Suprapubic skin (tissue), 4 donors: Measurements from ENCODE around the gene EEFSEC.

Experiments used
- EP300 ChIP-seq: sonication (generic); formaldehyde crosslinking; IDR thresholded peaks from one replicate; pipeline ENCODE4 v1.6.1; 2017; ENCODE audit warnings: antibody characterized with exemption
- POLR2A ChIP-seq, 2 donors: fragments of 450-650 bp; IDR thresholded peaks; one replicate each; pipeline ENCODE4 v1.6.1; 2017; ENCODE audit warnings: antibody characterized with exemption in 2 of 2, mild to moderate bottlenecking in 2 of 2, moderate library complexity in 2 of 2
- POLR2AphosphoS5 ChIP-seq, 3 donors: sonication (generic); formaldehyde crosslinking; IDR thresholded peaks; one replicate each; pipeline ENCODE4 v1.6.1; 2017; ENCODE audit warnings: antibody characterized with exemption in 3 of 3
- TF ChIP-seq, protein P1 (sequence below), 2 donors: fragments of 200-600 bp in 1 of 2; fragments of 450-650 bp in 1 of 2; sonication (generic) in 1 of 2; IDR thresholded peaks; one replicate each; pipeline ENCODE4 v1.5.1; 2016 to 2019; ENCODE audit warnings: antibody characterized with exemption in 2 of 2, mild to moderate bottlenecking in 1 of 2, moderate library complexity in 1 of 2

DNA sequence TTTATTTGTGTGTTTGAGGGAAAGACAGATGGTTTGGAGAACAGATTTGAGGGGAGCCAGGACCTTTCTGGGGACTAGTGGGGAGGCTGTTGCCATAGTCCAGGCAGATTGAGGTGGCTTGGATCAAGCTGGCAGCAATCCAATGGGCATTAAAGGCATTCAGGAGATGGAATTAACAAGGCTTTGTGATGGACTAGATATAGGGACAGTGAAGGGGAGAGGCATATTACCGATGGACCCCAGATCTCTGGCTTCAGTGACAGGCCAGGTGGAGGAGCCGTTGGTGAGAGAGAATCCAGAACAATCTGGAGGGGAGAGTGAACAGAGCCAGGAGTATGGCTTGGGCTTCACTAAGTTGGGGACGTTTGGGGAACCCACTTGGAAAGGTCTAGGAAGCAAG lies 124.8 kb downstream of the EEFSEC start:
- TF ChIP-seq EP300 (no peak), POLR2A (IDR thresholded peaks at IDR 0.05) (no peak), POLR2AphosphoS5 (IDR thresholded peaks at IDR 0.05) (no peak)
- TF ChIP-seq, protein P1, sequence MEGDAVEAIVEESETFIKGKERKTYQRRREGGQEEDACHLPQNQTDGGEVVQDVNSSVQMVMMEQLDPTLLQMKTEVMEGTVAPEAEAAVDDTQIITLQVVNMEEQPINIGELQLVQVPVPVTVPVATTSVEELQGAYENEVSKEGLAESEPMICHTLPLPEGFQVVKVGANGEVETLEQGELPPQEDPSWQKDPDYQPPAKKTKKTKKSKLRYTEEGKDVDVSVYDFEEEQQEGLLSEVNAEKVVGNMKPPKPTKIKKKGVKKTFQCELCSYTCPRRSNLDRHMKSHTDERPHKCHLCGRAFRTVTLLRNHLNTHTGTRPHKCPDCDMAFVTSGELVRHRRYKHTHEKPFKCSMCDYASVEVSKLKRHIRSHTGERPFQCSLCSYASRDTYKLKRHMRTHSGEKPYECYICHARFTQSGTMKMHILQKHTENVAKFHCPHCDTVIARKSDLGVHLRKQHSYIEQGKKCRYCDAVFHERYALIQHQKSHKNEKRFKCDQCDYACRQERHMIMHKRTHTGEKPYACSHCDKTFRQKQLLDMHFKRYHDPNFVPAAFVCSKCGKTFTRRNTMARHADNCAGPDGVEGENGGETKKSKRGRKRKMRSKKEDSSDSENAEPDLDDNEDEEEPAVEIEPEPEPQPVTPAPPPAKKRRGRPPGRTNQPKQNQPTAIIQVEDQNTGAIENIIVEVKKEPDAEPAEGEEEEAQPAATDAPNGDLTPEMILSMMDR (IDR thresholded peaks at IDR 0.05) = no peak
